Measurements from ENCODE around the gene RNASE8.

RNASE8 gene

GRCh38 chr14:21083565-21084325, 26.1 kb downstream of the RNASE8 start:
- DNase-seq (ENCODE audit: insufficient read length) (no peak), FAIRE-seq (no peak)
- TF ChIP-seq TAF1 (IDR thresholded peaks at IDR 0.05; ENCODE audit: borderline replicate concordance, low read depth, low read length): no peak
- no peak for TF ChIP-seq POLR2AphosphoS5 (IDR thresholded peaks at IDR 0.05; ENCODE audit: low read depth, low read length)
- no peak for TF ChIP-seq POLR2A (IDR thresholded peaks at IDR 0.05; ENCODE audit: low read depth, low read length)

DNA sequence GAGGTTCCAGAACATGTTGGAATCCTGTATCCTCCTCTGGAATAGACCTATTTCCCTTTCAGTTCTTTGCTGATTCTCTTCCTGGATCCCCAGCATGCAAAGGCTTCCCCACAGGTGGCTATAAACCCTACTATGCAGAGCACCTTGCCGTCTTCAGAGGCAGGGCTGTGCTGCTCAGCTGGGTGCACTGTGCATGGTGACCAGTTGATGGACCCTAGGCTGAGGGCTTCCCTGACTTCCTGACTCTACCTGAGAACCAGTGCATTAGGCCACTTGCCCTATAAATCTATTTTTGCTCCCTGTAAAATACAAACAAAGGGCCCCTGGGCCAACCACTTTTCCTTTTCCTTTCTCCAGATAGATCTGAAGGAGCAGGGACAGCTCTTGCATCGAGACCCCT, 26.8 kb downstream of the RNASE8 start:
- FAIRE-seq (no peak), DNase-seq (ENCODE audit: insufficient read length) (no peak)
- TF ChIP-seq POLR2AphosphoS5 (IDR thresholded peaks at IDR 0.05; ENCODE audit: low read depth, low read length): no peak
- TF ChIP-seq POLR2A (IDR thresholded peaks at IDR 0.05; ENCODE audit: low read depth, low read length): no peak
- TF ChIP-seq TAF1 (IDR thresholded peaks at IDR 0.05; ENCODE audit: borderline replicate concordance, low read depth, low read length): no peak

- TF ChIP-seq POLR2A (IDR thresholded peaks at IDR 0.05; ENCODE audit: low read depth, low read length) (no peak), TAF1 (IDR thresholded peaks at IDR 0.05; ENCODE audit: borderline replicate concordance, low read depth, low read length) (no peak), POLR2AphosphoS5 (IDR thresholded peaks at IDR 0.05; ENCODE audit: low read depth, low read length) (no peak)
- FAIRE-seq (no peak), DNase-seq (ENCODE audit: insufficient read length) (no peak)
Measured at GRCh38 chr14:21084998-21085853, 27.6 kb downstream of the RNASE8 start.

DNA sequence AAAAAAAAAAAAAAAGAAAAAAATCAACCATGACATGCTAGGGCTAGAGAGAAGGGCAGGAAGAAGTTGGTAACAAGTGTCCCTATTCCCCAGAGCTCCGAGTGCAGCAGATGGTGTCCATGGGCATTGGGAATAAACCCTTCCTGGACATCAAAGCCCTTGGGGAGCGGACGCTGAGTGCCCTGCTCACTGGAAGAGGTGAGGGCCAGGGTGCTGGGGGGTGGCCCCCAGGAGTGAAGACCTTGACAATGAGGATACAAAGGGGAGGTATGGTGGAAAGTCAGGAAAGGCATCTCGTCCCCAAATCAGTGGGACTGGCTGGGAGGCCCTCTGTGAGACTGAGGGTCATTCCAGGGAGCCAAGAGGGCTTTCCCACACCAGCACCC, 29.3 kb downstream of the RNASE8 start:
- no peak for DNase-seq (ENCODE audit: insufficient read length)
- FAIRE-seq: no peak
- TF ChIP-seq POLR2A (IDR thresholded peaks at IDR 0.05; ENCODE audit: low read depth, low read length) (no peak), TAF1 (IDR thresholded peaks at IDR 0.05; ENCODE audit: borderline replicate concordance, low read depth, low read length) (no peak), POLR2AphosphoS5 (IDR thresholded peaks at IDR 0.05; ENCODE audit: low read depth, low read length) (no peak)

- FAIRE-seq: no peak
- DNase-seq (ENCODE audit: insufficient read length): no peak
- TF ChIP-seq POLR2AphosphoS5 (IDR thresholded peaks at IDR 0.05; ENCODE audit: low read depth, low read length) (no peak), POLR2A (IDR thresholded peaks at IDR 0.05; ENCODE audit: low read depth, low read length) (no peak), TAF1 (IDR thresholded peaks at IDR 0.05; ENCODE audit: borderline replicate concordance, low read depth, low read length) (no peak)
Measured at GRCh38 chr14:21087294-21088091, 29.9 kb downstream of the RNASE8 start.

DNA sequence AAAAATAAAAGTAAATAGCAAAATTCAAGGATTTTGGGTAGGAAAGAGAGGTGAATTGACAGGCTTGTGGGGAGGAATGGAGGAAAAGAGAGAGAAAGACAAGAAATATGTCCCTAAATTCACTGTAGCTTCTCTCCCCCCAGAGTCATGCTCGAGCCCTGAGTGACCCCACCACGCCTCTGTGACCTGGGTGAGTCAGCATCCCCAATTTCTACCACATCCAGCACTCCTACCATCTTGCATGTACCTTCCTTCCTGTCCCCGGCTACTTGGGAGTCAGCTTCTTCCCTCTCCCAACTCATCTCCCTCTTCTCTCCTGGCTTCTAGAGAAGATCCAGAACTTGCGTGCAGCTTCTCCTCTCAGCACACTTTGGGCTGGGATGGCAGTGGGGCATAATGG, 31.1 kb downstream of the RNASE8 start:
- TF ChIP-seq POLR2A (IDR thresholded peaks at IDR 0.05; ENCODE audit: low read depth, low read length) (no peak), POLR2AphosphoS5 (IDR thresholded peaks at IDR 0.05; ENCODE audit: low read depth, low read length) (no peak), TAF1 (IDR thresholded peaks at IDR 0.05; ENCODE audit: borderline replicate concordance, low read depth, low read length) (no peak)
- DNase-seq (ENCODE audit: insufficient read length) (no peak), FAIRE-seq (no peak)

DNA sequence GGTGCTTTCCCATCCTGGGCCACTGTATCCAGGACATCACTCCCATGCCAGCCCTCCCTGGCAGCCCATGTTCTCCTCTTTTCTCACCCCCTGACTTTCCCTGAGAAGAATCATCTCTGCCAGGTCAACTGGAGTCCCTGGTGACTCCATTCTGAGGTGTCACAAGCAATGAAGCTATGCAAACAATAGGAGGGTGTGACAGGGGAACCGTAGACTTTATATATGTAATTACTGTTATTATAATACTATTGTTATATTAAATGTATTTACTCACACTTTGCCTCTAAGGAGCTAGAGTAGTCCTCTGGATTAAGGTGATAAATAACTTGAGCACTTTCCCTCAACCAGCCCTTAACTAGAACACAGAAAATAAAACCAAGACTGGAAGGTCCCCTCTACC, 31.6 kb downstream of the RNASE8 start:
- FAIRE-seq (no peak), DNase-seq (ENCODE audit: insufficient read length) (no peak)
- TF ChIP-seq POLR2A (IDR thresholded peaks at IDR 0.05; ENCODE audit: low read depth, low read length) (no peak), TAF1 (IDR thresholded peaks at IDR 0.05; ENCODE audit: borderline replicate concordance, low read depth, low read length) (no peak), POLR2AphosphoS5 (IDR thresholded peaks at IDR 0.05; ENCODE audit: low read depth, low read length) (no peak)

GRCh38 chr14:21089877-21090193, 32.2 kb downstream of the RNASE8 start:
- no peak for DNase-seq (ENCODE audit: insufficient read length)
- TF ChIP-seq TAF1 (IDR thresholded peaks at IDR 0.05; ENCODE audit: borderline replicate concordance, low read depth, low read length) (no peak), POLR2AphosphoS5 (IDR thresholded peaks at IDR 0.05; ENCODE audit: low read depth, low read length) (no peak), POLR2A (IDR thresholded peaks at IDR 0.05; ENCODE audit: low read depth, low read length) (no peak)
- FAIRE-seq: no peak

DNA sequence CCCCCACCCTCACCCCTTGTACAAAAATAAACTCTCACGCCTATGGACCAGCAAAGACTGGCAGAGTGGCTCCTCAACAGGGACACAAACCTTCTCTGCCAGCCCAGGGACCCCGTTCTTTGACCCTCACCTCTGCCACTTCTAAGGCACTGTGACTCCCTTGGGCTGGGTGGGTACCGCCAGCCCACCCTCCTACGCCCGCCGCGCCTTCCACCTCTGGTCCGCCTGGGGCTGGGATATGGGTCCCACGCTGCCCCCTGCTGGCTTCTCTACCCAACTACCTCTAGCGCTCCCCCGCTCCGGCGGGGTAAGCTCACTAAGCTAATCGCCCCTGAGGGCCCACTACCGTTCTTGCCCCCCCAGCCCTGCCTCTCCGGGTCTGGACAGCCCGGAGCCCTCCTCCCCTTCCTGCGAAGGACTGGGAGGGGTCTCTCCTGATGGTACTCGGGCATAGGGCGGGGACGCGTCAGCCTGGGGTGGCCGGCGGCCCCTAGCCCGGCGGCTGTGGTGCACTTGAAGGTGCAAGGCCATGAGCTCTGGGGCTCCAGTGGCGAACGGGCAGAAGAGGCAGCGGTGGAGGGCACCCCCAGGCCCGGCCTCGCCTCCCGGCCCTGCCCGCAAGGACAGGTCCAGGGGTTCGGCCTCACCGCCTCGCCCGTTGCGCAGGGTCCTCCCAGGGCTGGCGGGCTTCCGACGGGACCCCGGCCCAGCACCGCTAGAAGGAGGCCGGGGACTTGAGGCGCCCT, 32.7 kb downstream of the RNASE8 start:
- FAIRE-seq (no peak), DNase-seq (ENCODE audit: insufficient read length) (no peak)
- TF ChIP-seq POLR2AphosphoS5 (IDR thresholded peaks at IDR 0.05; ENCODE audit: low read depth, low read length): no peak
- no peak for TF ChIP-seq TAF1 (IDR thresholded peaks at IDR 0.05; ENCODE audit: borderline replicate concordance, low read depth, low read length)
- TF ChIP-seq POLR2A (IDR thresholded peaks at IDR 0.05; ENCODE audit: low read depth, low read length): no peak

DNA sequence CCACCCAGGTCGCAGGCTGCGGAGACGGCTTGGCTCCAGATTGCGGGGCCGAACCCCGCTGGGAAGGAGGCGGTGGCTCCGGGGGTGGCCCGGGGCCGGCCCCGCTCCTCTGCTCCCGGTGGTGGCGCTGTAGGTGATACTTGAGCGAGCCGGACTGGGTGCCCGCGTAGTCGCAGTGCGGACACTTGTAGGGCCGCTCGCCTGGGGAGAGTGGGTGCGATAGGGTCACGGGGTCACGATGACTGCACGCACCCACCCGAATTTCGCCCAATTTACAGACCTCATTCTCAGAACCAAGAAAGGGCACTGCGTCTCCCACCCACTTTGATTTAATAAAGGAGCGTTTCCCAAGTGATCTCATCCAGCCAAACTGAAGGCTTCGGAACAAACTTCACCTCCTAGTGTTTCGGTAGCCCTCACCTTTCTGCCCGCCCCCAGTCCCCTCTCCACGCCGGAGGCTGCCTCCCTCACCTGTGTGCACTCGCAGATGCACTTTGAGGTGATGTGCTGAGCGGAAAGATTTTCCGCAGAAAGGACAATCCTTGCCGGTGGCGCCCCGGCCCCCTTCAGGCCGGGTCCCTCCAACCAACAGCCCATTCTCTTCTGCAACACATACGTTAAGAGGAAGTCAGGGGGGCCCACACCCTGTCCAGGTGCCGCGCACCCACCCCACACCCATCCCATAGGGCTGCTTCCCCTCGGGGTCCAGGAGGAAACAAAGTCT, 33.5 kb downstream of the RNASE8 start:
- no peak for DNase-seq (ENCODE audit: insufficient read length)
- no peak for FAIRE-seq
- TF ChIP-seq POLR2AphosphoS5 (IDR thresholded peaks at IDR 0.05; ENCODE audit: low read depth, low read length) (no peak), POLR2A (IDR thresholded peaks at IDR 0.05; ENCODE audit: low read depth, low read length) (no peak)
